Astrocyte (in vitro differentiated cells and primary cell): ENCODE data around the gene WFDC8. TPM values are rescaled to one million over a fixed set of nuclear protein-coding genes. Genes with fewer than 3 reads are reported as not detected.

Experiments
- DNase-seq: peaks from one replicate; pipeline ENCODE4 v3.0.0-alpha.2; 2010; ENCODE audit warnings: low read depth
- FAIRE-seq: peaks from 2 replicates; lab custom pipeline; 2011; peaks lifted over from hg19 to GRCh38; lab: Jason Lieb, UNC
- H2AFZ ChIP-seq: 2 replicates; pipeline ENCODE4 v1.6.0; 2012; ENCODE audit warnings: low read depth, low read length, inconsistent platforms
- H3K27ac ChIP-seq: 2 replicates; pipeline ENCODE4 v1.5.1; 2011; ENCODE audit warnings: low read depth, low read length, inconsistent platforms
- H3K27me3 ChIP-seq: 2 replicates; pipeline ENCODE4 v1.6.0; 2011; ENCODE audit warnings: low read length, inconsistent platforms; ENCODE audit not compliant: insufficient read depth
- H3K36me3 ChIP-seq: 2 replicates; pipeline ENCODE4 v1.5.1; 2011; ENCODE audit warnings: low read length, inconsistent platforms; ENCODE audit not compliant: insufficient read depth
- H3K4me1 ChIP-seq: 2 replicates; pipeline ENCODE4 v1.5.1; 2011; ENCODE audit warnings: low read length, inconsistent platforms; ENCODE audit not compliant: insufficient read depth
- H3K4me2 ChIP-seq: 2 replicates; pipeline ENCODE4 v1.6.0; 2012; ENCODE audit warnings: low read length, inconsistent platforms
- H3K4me3 ChIP-seq: 2 replicates; pipeline ENCODE4 v1.5.1; 2011; ENCODE audit warnings: low read depth, mild to moderate bottlenecking, low read length, inconsistent platforms; ENCODE audit not compliant: insufficient read depth
- H3K79me2 ChIP-seq: 2 replicates; pipeline ENCODE4 v1.6.0; 2012; ENCODE audit warnings: mild to moderate bottlenecking, low read length, inconsistent platforms; ENCODE audit not compliant: insufficient read depth
- H3K9ac ChIP-seq: 2 replicates; pipeline ENCODE4 v1.6.0; 2012; ENCODE audit warnings: mild to moderate bottlenecking, low read length, inconsistent platforms
- H3K9me3 ChIP-seq: 2 replicates; pipeline ENCODE4 v1.5.1; 2012; ENCODE audit warnings: low read depth, mild to moderate bottlenecking, low read length, inconsistent platforms; ENCODE audit not compliant: insufficient read depth
- H4K20me1 ChIP-seq: 2 replicates; pipeline ENCODE4 v1.6.0; 2012; ENCODE audit warnings: low read length, inconsistent platforms; ENCODE audit not compliant: insufficient read depth
- H3K27ac Mint-ChIP-seq: one replicate; pipeline ENCODE4 v1.8.0; 2021; ENCODE audit warnings: mild to moderate bottlenecking, mixed read lengths; ENCODE audit not compliant: unreplicated experiment
- H3K27me3 Mint-ChIP-seq: one replicate; pipeline ENCODE4 v1.8.0; 2021; ENCODE audit warnings: low read depth, mixed read lengths; ENCODE audit not compliant: unreplicated experiment
- H3K36me3 Mint-ChIP-seq: one replicate; pipeline ENCODE4 v1.8.0; 2021; ENCODE audit warnings: low read depth, mixed read lengths; ENCODE audit not compliant: unreplicated experiment
- H3K4me1 Mint-ChIP-seq: one replicate; pipeline ENCODE4 v1.8.0; 2021; ENCODE audit warnings: low read depth, mixed read lengths; ENCODE audit not compliant: unreplicated experiment
- H3K4me3 Mint-ChIP-seq: one replicate; pipeline ENCODE4 v1.8.0; 2021; ENCODE audit warnings: mild to moderate bottlenecking, moderate library complexity, mixed read lengths; ENCODE audit not compliant: unreplicated experiment
- H3K9me3 Mint-ChIP-seq: one replicate; pipeline ENCODE4 v1.8.0; 2021; ENCODE audit warnings: mild to moderate bottlenecking, mixed read lengths; ENCODE audit not compliant: unreplicated experiment
- EZH2 ChIP-seq: IDR thresholded peaks from 2 replicates; pipeline ENCODE4 v1.6.1; 2012; ENCODE audit warnings: mild to moderate bottlenecking, low read length, inconsistent platforms; ENCODE audit not compliant: insufficient read depth
- total RNA-seq: library from RNA; stranded (reverse); gene quantifications from 2 replicates; pipeline ENCODE4 v1.2.1, GENCODE V29; 2021
- TF ChIP-seq, protein P1 (sequence below): IDR thresholded peaks from 2 replicates; pipeline ENCODE4 v1.5.1; 2011; ENCODE audit warnings: low read depth, mild to moderate bottlenecking, inconsistent platforms, low read length, moderate library complexity; ENCODE audit not compliant: insufficient read depth

Gene WFDC8
- total RNA-seq, 1 donor from 2014 or later: not detected

DNA sequence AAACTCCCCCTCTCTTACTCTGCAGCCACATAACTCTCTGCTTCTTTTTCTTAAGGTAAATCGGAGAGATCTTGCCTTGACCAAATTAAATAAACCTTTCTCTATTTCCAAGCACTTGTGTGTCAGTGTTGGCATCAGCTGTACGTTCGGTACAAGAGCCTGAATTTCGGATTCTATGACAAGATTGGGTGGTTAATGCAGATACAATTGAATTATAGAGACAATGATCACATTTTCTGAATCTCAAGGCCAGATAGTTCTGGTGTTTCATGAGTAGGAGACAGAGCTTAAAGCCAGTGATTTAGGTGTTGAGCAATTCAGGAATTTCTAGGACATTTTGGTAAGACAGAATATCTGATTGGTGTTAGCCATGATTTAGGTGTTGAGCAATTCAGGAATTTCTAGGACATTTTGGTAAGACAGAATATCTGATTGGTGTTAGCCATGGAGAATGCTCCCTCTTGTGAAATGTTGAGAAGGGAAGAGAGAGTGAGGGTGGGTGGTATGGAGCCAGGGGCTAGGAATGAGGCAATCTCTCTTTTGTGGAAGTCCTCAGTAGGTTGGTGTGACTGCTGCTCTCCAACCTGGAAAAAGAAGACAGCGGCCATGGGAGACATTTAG lies 68.7 kb downstream of the WFDC8 start:
- H3K9me3 ChIP-seq: no peaks in the 10 kb centered on the region
- no peak for TF ChIP-seq EZH2
- TF ChIP-seq, protein P1, sequence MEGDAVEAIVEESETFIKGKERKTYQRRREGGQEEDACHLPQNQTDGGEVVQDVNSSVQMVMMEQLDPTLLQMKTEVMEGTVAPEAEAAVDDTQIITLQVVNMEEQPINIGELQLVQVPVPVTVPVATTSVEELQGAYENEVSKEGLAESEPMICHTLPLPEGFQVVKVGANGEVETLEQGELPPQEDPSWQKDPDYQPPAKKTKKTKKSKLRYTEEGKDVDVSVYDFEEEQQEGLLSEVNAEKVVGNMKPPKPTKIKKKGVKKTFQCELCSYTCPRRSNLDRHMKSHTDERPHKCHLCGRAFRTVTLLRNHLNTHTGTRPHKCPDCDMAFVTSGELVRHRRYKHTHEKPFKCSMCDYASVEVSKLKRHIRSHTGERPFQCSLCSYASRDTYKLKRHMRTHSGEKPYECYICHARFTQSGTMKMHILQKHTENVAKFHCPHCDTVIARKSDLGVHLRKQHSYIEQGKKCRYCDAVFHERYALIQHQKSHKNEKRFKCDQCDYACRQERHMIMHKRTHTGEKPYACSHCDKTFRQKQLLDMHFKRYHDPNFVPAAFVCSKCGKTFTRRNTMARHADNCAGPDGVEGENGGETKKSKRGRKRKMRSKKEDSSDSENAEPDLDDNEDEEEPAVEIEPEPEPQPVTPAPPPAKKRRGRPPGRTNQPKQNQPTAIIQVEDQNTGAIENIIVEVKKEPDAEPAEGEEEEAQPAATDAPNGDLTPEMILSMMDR: no peak
- H3K4me2 ChIP-seq: no peak overlapping the region
- no peak for FAIRE-seq
- H3K27me3 ChIP-seq: peaks cover 3% of the 10 kb centered on the region
- H3K9me3 Mint-ChIP-seq: no peaks in the 10 kb centered on the region
- no peak overlapping the region for H2AFZ ChIP-seq
- H3K4me1 Mint-ChIP-seq: no peaks in the 10 kb centered on the region
- no peak overlapping the region for H3K9ac ChIP-seq
- H4K20me1 ChIP-seq: no peaks in the 10 kb centered on the region
- peaks cover 14% of the 10 kb centered on the region for H3K27me3 Mint-ChIP-seq
- H3K79me2 ChIP-seq: no peaks in the 10 kb centered on the region
- H3K4me1 ChIP-seq: no peaks in the 10 kb centered on the region
- no peak overlapping the region for H3K4me3 ChIP-seq
- no peaks in the 10 kb centered on the region for H3K36me3 ChIP-seq
- DNase-seq: no peak
- H3K27ac Mint-ChIP-seq: no peak overlapping the region
- no peaks in the 10 kb centered on the region for H3K36me3 Mint-ChIP-seq
- no peak overlapping the region for H3K4me3 Mint-ChIP-seq
- H3K27ac ChIP-seq: no peak overlapping the region

DNA sequence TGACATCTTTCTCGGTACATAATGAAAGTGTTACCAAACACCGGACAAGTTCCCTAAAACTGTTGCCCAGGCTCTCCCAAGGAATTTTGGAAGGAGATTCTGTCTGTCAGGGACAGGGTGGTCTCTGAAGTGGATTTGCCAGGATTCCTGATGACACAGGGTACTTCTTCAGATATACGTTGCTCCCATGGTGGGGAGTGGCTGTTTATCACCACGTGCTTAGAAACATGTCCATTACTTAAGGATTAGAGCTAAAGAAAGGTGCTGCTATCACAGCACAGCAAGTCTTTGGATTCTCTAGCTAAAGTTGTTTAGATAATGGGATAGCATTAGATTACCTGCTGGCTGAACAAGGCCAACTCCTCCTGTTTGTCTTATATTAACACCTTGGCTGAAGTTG lies 70.0 kb downstream of the WFDC8 start:
- no peak overlapping the region for H3K4me3 ChIP-seq
- H3K9ac ChIP-seq: no peak overlapping the region
- H3K27ac Mint-ChIP-seq: no peak overlapping the region
- H3K9me3 Mint-ChIP-seq: no peaks in the 10 kb centered on the region
- H3K27me3 ChIP-seq: peaks cover 3% of the 10 kb centered on the region
- no peak overlapping the region for H3K4me2 ChIP-seq
- H3K27ac ChIP-seq: no peak overlapping the region
- H3K4me1 Mint-ChIP-seq: no peaks in the 10 kb centered on the region
- H3K4me1 ChIP-seq: no peaks in the 10 kb centered on the region
- H3K36me3 Mint-ChIP-seq: no peaks in the 10 kb centered on the region
- TF ChIP-seq, protein P1: no peak
- no peak for TF ChIP-seq EZH2
- no peaks in the 10 kb centered on the region for H3K79me2 ChIP-seq
- DNase-seq: no peak
- FAIRE-seq: no peak
- H3K9me3 ChIP-seq: no peaks in the 10 kb centered on the region
- H3K36me3 ChIP-seq: no peaks in the 10 kb centered on the region
- no peak overlapping the region for H3K4me3 Mint-ChIP-seq
- H4K20me1 ChIP-seq: no peaks in the 10 kb centered on the region
- peaks cover 12% of the 10 kb centered on the region for H3K27me3 Mint-ChIP-seq
- no peak overlapping the region for H2AFZ ChIP-seq

DNA sequence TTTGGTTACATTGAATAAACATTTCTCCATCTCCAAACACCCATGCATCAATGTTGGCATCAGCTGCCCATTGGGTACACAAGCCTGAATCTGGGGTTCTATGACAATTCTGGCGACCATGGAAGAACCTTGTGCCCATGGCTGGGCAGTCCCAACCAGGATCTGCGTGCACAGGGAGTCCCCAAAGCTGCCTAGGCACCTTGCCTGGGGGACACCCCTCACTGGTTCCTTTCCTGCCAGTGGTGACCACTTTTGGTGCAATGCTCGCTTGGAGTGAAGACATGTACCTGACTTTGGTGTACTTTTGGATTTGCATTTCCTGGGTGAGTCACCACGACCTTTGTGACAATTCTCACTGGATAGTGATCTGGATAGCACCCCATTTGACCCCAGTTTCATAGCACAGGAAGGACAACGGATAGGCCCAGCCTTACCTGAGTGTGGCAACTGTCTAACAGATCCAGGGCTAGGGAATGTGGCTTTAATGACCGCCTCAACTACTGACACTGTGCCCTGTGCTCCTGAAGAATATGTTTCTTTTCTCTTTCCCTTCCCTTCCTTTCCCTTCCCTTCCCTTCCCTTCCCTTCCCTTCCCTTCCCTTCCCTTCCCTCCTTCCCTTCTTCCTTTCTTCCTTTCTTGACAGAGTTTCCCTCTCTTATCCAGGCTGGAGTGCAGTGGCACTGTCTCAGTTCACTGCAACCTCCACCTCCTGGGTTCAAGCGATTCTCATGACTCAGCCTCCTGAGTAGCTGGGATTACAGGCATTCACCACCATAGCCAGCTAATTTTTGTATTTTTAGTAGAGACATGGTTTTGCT lies 70.8 kb downstream of the WFDC8 start:
- DNase-seq (no peak), FAIRE-seq (no peak)
- Histone ChIP-seq H3K27me3 (peaks cover 3% of the 10 kb centered on the region), H3K9ac (no peak overlapping the region), H3K36me3 (no peaks in the 10 kb centered on the region), H3K9me3 (no peaks in the 10 kb centered on the region), H3K4me2 (no peak overlapping the region), H3K4me3 (no peak overlapping the region), H3K27ac (no peak overlapping the region), H2AFZ (no peak overlapping the region), H3K79me2 (no peaks in the 10 kb centered on the region), H3K4me1 (no peaks in the 10 kb centered on the region), H4K20me1 (no peaks in the 10 kb centered on the region)
- Mint-ChIP-seq H3K4me3 (no peak overlapping the region), H3K27me3 (peaks cover 11% of the 10 kb centered on the region), H3K27ac (no peak overlapping the region), H3K9me3 (no peaks in the 10 kb centered on the region), H3K36me3 (no peaks in the 10 kb centered on the region), H3K4me1 (no peaks in the 10 kb centered on the region)
- TF ChIP-seq EZH2: no peak
- TF ChIP-seq, protein P1: no peak
